Endothelial cell of umbilical vein (primary cell): ENCODE results near the gene BMP10.

Source experiments
- TF ChIP-seq, protein P1 (sequence below), 2 donors: IDR thresholded peaks; 1 replicate in 1 of 2; 2 replicates in 1 of 2; pipeline ENCODE4 v1.5.1; 2011; ENCODE audit warnings: low read length in 2 of 2, mild to moderate bottlenecking in 2 of 2, moderate library complexity in 2 of 2, control low read depth in 1 of 2, inconsistent platforms in 1 of 2, low read depth in 1 of 2; ENCODE audit not compliant: insufficient read depth in 1 of 2; ENCODE audit errors: extremely low read depth in 1 of 2
- TF ChIP-seq, protein P2 (sequence below): IDR thresholded peaks from 2 replicates; pipeline ENCODE4 v1.6.1; 2011; ENCODE audit not compliant: insufficient read depth, insufficient read length

DNA sequence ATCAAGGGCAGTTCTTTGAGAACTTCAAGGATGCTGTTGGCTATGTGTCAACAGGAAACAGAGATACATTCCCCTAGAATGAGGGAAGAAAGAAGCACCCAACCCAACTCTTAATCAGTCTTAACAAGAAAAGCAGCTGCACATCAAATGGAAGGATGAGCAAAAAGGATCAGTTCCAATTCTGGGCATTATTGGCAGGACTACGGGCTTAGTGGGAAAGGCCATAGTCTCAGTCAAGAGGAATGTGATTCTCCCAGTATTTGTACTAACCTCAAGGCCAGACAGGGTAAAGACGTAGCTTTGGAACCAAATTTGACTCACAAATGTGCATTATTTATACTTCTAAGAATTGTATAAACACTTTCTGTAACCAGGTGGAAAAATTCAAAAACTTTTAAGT is 18.2 kb downstream of the BMP10 start:
- TF ChIP-seq, protein P1, sequence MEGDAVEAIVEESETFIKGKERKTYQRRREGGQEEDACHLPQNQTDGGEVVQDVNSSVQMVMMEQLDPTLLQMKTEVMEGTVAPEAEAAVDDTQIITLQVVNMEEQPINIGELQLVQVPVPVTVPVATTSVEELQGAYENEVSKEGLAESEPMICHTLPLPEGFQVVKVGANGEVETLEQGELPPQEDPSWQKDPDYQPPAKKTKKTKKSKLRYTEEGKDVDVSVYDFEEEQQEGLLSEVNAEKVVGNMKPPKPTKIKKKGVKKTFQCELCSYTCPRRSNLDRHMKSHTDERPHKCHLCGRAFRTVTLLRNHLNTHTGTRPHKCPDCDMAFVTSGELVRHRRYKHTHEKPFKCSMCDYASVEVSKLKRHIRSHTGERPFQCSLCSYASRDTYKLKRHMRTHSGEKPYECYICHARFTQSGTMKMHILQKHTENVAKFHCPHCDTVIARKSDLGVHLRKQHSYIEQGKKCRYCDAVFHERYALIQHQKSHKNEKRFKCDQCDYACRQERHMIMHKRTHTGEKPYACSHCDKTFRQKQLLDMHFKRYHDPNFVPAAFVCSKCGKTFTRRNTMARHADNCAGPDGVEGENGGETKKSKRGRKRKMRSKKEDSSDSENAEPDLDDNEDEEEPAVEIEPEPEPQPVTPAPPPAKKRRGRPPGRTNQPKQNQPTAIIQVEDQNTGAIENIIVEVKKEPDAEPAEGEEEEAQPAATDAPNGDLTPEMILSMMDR (IDR thresholded peaks at IDR 0.05; ENCODE audit: extremely low read depth in 1 of 2, insufficient read depth in 1 of 2, low read depth in 1 of 2, low read length in 2 of 2) = no peak
- TF ChIP-seq, protein P2, sequence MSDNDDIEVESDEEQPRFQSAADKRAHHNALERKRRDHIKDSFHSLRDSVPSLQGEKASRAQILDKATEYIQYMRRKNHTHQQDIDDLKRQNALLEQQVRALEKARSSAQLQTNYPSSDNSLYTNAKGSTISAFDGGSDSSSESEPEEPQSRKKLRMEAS = no peak
